Lower leg skin (tissue), 4 donors: ENCODE results near the gene TGFBRAP1. TPM values are rescaled to one million over a fixed set of nuclear protein-coding genes. Genes with fewer than 3 reads are reported as not detected.

Experiments used
- DNase-seq, 2 donors: peaks; one replicate each; pipeline ENCODE4 v3.0.0-alpha.2; 2019; ENCODE audit warnings: low spot score in 2 of 2
- H3K4me3 ChIP-seq: fragments of 200-600 bp; sonication (generic); 2 replicates; pipeline ENCODE4 v1.5.1; 2017; ENCODE audit warnings: mild to moderate bottlenecking, low read depth; ENCODE audit not compliant: poor library complexity, severe bottlenecking
- POLR2A ChIP-seq, 2 donors: fragments of 450-650 bp; IDR thresholded peaks; one replicate each; pipeline ENCODE4 v1.6.1; 2016 to 2017; ENCODE audit warnings: antibody characterized with exemption in 2 of 2, mild to moderate bottlenecking in 1 of 2, moderate library complexity in 1 of 2
- WGBS, 2 donors: methylation state at CpG; one replicate each; pipeline ENCODE4 v1.1.5; 2018; 5-methylcytosine and 5-hydroxymethylcytosine counted together
- intact Hi-C: fragments of 100-400 bp; cut with DNase I; formaldehyde crosslinking; loops from one replicate; pipeline ENCODE4 v1.15.0; 2023; ENCODE audit warnings: low total_unique reads
- total RNA-seq, 4 donors: library from RNA; depleted of rRNA; stranded (reverse); fragments of >200 nt; gene quantifications; one replicate each; pipeline ENCODE4 v1.1.0, GENCODE V29; 2016
- TF ChIP-seq, protein P1 (sequence below), 3 donors: fragments of 450-650 bp; IDR thresholded peaks; one replicate each; pipeline ENCODE4 v1.5.1; 2016; ENCODE audit warnings: antibody characterized with exemption in 3 of 3, mild to moderate bottlenecking in 3 of 3, moderate library complexity in 2 of 3

The TGFBRAP1 gene
- total RNA-seq, 4 donors from 2014 or later, result 30.2 to 35.2 (median 34.4) TPM

DNA sequence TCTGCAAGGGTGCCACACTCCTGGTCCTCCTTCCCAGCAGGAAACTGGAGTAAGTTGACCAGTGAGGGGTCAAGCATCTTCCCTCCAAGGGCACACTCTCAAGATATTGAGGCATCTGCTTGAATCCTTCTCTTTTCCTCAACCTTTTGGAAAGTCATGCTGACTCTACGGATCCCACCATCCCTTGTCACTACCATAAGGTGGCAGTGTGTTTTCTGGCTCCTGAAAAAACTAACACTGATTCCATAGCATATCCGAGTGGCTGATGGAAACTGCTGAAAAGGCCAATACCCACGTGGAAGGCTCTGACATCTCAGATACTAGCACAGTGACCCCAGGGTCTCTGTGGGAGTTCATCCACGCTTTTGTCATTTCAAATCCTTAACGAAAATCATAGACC is 50.9 kb downstream of the TGFBRAP1 start:
- TF ChIP-seq POLR2A (IDR thresholded peaks at IDR 0.05), result no peak
- TF ChIP-seq, protein P1, sequence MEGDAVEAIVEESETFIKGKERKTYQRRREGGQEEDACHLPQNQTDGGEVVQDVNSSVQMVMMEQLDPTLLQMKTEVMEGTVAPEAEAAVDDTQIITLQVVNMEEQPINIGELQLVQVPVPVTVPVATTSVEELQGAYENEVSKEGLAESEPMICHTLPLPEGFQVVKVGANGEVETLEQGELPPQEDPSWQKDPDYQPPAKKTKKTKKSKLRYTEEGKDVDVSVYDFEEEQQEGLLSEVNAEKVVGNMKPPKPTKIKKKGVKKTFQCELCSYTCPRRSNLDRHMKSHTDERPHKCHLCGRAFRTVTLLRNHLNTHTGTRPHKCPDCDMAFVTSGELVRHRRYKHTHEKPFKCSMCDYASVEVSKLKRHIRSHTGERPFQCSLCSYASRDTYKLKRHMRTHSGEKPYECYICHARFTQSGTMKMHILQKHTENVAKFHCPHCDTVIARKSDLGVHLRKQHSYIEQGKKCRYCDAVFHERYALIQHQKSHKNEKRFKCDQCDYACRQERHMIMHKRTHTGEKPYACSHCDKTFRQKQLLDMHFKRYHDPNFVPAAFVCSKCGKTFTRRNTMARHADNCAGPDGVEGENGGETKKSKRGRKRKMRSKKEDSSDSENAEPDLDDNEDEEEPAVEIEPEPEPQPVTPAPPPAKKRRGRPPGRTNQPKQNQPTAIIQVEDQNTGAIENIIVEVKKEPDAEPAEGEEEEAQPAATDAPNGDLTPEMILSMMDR (IDR thresholded peaks at IDR 0.05), result no peak
- WGBS, 2 donors, result 62 to 68% methylated on average over 5 of the region's 5 CpGs

DNA sequence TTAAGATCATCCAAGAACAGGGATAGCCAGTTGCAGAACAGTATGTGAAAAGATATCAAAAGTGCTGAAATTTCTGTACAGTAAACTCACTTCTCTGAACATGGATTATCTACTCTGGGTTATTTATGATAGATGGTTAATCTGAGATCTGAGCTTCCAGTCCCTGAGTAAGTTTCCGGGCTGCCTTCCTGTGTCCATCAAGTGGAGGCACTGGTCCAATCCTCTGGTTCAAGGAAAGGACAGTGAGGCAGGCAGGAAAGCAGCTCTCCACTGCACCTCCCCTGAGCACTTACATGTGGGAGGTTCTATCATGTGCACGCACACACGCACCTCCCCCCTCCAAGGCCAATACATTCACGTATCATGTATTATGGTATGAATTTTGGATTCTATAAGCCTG is 55.5 kb downstream of the TGFBRAP1 start:
- intact Hi-C loops, result no loop called here
- TF ChIP-seq, protein P1 (IDR thresholded peaks at IDR 0.05), result no peak
- TF ChIP-seq POLR2A (IDR thresholded peaks at IDR 0.05), result no peak
- WGBS, 2 donors, result 91 to 94% methylated on average over 4 of the region's 4 CpGs
- H3K4me3 ChIP-seq, result no peak overlapping the region
- DNase-seq, result peak in 1 of 2 donors; percentile 34

More for the DNA sequence above, 50.9 kb downstream of the TGFBRAP1 start:
- H3K4me3 ChIP-seq, result no peak overlapping the region
- intact Hi-C loops, result no loop called here
- DNase-seq, result no peak

DNA sequence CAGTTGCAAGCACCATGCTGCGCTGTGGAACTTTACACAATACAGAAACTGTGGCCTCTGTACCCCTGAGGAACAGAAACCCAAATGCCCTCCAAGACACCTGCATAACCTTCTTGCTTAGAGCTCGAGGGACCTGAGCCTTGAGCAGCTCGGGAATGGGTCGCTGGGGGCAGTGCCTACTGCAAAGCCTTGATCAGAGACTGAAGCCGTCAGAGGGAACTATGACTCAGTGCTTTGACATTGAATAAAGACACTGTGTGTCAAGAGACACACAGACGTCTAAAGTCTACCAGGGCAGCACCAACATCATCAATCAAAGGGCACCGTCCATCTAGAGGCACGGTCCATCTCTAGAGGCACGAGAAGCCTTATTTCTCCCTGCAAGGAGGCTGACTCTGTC is 57.4 kb downstream of the TGFBRAP1 start:
- TF ChIP-seq POLR2A (IDR thresholded peaks at IDR 0.05), result no peak
- TF ChIP-seq, protein P1 (IDR thresholded peaks at IDR 0.05), result no peak
- H3K4me3 ChIP-seq, result no peak overlapping the region
- WGBS, 2 donors, result 77 to 87% methylated on average over 9 of the region's 9 CpGs
- DNase-seq, result no peak
- intact Hi-C loops, result no loop called here

DNA sequence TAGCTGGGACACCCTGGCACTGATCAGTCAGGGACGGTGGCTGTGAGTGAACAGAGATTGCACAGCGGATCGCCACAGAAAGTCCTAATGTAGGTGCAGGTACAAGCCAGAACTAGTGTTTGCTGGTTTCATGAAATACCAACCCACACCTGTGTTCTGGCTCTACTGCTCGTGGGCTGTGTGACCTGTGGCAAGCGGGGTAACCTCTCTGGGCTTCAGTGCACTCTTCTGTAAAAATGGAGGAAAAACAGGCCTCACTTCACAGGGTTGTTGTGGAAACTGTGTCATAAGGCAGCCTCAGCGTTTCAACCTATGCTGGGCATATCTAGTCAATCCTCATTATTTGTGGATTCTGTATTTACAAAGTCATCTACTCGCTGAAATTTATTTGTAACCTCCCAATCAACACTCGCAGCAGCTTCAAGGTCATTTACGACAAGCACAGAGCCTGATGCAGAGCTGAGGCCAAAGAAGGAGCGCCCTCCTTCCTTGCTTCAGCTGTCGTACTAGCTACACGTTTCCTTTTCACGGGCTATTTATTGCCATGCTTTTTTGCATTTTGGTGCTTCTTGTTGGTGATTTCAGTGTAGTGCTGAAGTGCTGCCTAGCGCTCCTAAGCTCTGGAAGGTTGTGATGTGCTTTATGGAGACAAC is 58.0 kb downstream of the TGFBRAP1 start:
- intact Hi-C loops, result no loop called here
- no peak for DNase-seq
- WGBS, 2 donors, result 94 to 95% methylated on average over 14 of the region's 14 CpGs
- TF ChIP-seq POLR2A (IDR thresholded peaks at IDR 0.05), result no peak
- TF ChIP-seq, protein P1 (IDR thresholded peaks at IDR 0.05), result no peak
- H3K4me3 ChIP-seq, result no peak overlapping the region

DNA sequence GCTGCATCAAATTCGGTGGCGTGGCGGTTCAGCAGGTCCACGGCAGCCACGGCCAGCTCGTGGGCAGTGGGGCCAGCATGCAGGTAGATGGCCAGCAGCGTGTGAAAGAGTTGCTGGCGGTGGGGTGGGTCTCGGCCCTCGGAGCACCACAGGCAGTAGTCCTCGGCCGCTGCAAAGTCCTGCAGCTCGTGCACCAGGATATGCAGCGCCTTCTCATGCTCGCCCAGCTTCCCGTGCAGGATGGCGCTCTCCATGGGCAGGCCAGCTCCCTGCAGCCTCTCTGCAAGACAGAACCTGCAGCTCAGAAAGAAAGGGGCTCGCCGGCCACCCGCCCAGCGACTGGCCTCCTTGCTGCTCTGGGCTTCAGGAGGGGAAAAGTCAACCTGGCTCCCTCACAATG is 60.1 kb downstream of the TGFBRAP1 start:
- intact Hi-C loops, result no loop called here
- WGBS, 2 donors, result 96 to 98% methylated on average over 13 to 20 of the region's 21 CpGs

More for the DNA sequence above, 60.1 kb downstream of the TGFBRAP1 start:
- no peak overlapping the region for H3K4me3 ChIP-seq
- TF ChIP-seq POLR2A (IDR thresholded peaks at IDR 0.05), result no peak
- TF ChIP-seq, protein P1 (IDR thresholded peaks at IDR 0.05), result no peak
- DNase-seq, result no peak
